Endothelial cell (in vitro differentiated cells): ENCODE measurements around the gene DIMT1. TPM values are rescaled to one million over a fixed set of nuclear protein-coding genes. Genes with fewer than 3 reads are reported as not detected.

Experiments used
- DNase-seq: peaks from one replicate; pipeline ENCODE4 v3.0.0; 2021; ENCODE audit warnings: low spot score
- H3K27ac Mint-ChIP-seq: one replicate; pipeline ENCODE4 v1.8.0; 2021; ENCODE audit warnings: mixed read lengths, inconsistent platforms; ENCODE audit not compliant: unreplicated experiment
- H3K27me3 Mint-ChIP-seq: one replicate; pipeline ENCODE4 v1.8.0; 2021; ENCODE audit warnings: mild to moderate bottlenecking, moderate library complexity, mixed read lengths, inconsistent platforms; ENCODE audit not compliant: unreplicated experiment
- H3K36me3 Mint-ChIP-seq: one replicate; pipeline ENCODE4 v1.8.0; 2021; ENCODE audit warnings: mild to moderate bottlenecking, low read depth, mixed read lengths, inconsistent platforms; ENCODE audit not compliant: unreplicated experiment
- H3K4me1 Mint-ChIP-seq: one replicate; pipeline ENCODE4 v1.8.0; 2021; ENCODE audit warnings: mild to moderate bottlenecking, mixed read lengths, inconsistent platforms; ENCODE audit not compliant: unreplicated experiment
- H3K4me3 Mint-ChIP-seq: one replicate; pipeline ENCODE4 v1.8.0; 2021; ENCODE audit warnings: mild to moderate bottlenecking, mixed read lengths, inconsistent platforms; ENCODE audit not compliant: unreplicated experiment
- H3K9me3 Mint-ChIP-seq: one replicate; pipeline ENCODE4 v1.8.0; 2021; ENCODE audit warnings: mixed read lengths, inconsistent platforms; ENCODE audit not compliant: unreplicated experiment
- total RNA-seq: library from RNA; stranded (reverse); fragmentation: NEBNext Ultra II Directional; extraction: Animal tissue kit (Norgen Biotek cat#: 25700); gene quantifications from one replicate; pipeline ENCODE4 v1.2.1, GENCODE V29; 2021; ENCODE audit not compliant: unreplicated experiment
- TF ChIP-seq, protein P1 (sequence below): fragments of 200-600 bp; sonication (generic); IDR thresholded peaks from one replicate; pipeline ENCODE4 v1.5.0; 2021; ENCODE audit warnings: antibody characterized with exemption; ENCODE audit not compliant: unreplicated experiment

DIMT1 gene
- total RNA-seq, 1 donor from 2014 or later, result 23.2 TPM

DNA sequence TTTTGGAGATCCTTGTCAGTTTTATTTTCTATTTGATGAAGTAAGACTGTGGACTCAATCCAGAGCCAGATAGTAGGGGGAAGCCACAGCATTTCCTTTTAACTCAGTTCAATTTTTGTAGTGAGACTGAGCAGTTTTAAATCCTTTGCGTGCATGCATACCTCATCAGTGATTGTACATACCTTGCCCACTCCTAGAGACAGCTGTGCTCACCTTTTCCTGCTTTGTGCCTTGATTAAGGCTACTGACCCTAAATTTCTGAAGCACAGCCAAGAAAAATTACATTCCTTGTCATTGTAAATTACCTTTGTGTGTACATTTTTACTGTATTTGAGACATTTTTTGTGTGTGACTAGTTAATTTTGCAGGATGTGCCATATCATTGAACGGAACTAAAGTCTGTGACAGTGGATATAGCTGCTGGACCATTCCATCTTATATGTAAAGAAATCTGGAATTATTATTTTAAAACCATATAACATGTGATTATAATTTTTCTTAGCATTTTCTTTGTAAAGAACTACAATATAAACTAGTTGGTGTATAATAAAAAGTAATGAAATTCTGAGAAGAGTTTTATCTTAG is 17.8 kb downstream of the DIMT1 start:
- Mint-ChIP-seq H3K27ac (no peak overlapping the region), H3K36me3 (peaks cover 14% of the 10 kb centered on the region), H3K9me3 (no peaks in the 10 kb centered on the region), H3K27me3 (no peaks in the 10 kb centered on the region), H3K4me1 (no peaks in the 10 kb centered on the region), H3K4me3 (no peak overlapping the region)
- TF ChIP-seq, protein P1, sequence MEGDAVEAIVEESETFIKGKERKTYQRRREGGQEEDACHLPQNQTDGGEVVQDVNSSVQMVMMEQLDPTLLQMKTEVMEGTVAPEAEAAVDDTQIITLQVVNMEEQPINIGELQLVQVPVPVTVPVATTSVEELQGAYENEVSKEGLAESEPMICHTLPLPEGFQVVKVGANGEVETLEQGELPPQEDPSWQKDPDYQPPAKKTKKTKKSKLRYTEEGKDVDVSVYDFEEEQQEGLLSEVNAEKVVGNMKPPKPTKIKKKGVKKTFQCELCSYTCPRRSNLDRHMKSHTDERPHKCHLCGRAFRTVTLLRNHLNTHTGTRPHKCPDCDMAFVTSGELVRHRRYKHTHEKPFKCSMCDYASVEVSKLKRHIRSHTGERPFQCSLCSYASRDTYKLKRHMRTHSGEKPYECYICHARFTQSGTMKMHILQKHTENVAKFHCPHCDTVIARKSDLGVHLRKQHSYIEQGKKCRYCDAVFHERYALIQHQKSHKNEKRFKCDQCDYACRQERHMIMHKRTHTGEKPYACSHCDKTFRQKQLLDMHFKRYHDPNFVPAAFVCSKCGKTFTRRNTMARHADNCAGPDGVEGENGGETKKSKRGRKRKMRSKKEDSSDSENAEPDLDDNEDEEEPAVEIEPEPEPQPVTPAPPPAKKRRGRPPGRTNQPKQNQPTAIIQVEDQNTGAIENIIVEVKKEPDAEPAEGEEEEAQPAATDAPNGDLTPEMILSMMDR, result no peak
- no peak for DNase-seq

DNA sequence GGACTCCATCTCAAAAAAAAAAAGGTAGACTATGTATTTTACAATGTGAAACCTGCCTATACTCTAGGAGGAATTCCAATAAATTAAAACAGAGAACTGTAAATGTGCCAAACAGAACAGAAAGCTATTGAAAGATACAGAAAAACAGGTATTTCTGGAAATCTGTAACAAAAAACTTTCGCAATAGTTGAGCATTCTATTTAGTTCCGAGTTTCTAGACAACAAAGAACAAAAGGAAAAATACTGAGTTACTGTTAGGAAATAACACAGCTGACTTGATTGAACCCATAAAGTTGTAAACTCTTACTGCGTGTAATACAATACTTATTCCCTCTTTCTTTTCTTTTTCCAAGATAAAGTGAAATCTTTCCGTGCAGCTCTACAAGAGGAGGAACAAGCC is 18.6 kb downstream of the DIMT1 start:
- TF ChIP-seq, protein P1, result no peak
- DNase-seq, result no peak
- Mint-ChIP-seq H3K27me3 (no peaks in the 10 kb centered on the region), H3K9me3 (no peaks in the 10 kb centered on the region), H3K36me3 (peaks cover 14% of the 10 kb centered on the region), H3K4me3 (no peak overlapping the region), H3K4me1 (no peaks in the 10 kb centered on the region), H3K27ac (no peak overlapping the region)

DNA sequence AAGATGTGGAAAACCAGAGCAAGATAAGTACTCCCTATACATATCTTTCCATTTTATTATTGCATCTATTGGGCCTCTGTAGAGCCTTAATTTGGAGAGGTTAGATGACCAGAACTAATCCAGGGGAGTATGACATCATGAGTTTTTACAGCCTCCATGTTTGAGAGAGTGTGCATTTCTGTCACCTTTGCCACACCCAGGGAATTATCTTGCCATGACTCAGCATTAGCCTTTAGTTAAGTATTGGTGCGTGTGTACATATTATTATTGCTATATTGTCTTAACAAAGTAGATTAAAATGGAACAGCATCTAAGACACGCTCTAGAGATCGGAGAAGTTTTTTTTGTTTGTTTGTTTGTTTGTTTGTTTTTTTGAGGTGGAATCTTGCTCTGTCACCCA is 27.6 kb downstream of the DIMT1 start:
- H3K4me1 Mint-ChIP-seq, result no peaks in the 10 kb centered on the region
- H3K36me3 Mint-ChIP-seq, result peaks cover 26% of the 10 kb centered on the region
- H3K9me3 Mint-ChIP-seq, result no peaks in the 10 kb centered on the region
- no peak overlapping the region for H3K27ac Mint-ChIP-seq
- no peaks in the 10 kb centered on the region for H3K27me3 Mint-ChIP-seq
- H3K4me3 Mint-ChIP-seq, result no peak overlapping the region
- DNase-seq, result no peak
- TF ChIP-seq, protein P1, result no peak

DNA sequence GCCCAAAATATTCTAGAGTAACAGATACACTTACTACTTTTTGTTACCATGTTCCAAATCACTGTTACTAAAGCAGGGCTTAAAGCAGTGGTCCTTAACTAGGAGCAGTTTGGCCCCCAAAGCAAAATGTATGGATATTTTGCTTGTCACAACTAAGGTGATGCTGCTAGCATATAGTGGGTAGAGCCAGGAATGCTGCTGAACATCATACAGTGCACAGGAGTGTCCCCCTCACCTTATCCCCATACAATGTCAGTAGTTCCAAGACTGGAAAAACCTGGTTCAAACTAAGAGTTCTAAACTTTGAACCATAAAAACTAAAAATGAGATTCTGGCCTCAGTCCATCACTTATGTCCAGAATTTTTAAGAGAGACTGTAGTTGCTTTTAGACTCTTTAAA is 28.1 kb downstream of the DIMT1 start:
- no peak for DNase-seq
- Mint-ChIP-seq H3K27ac (no peak overlapping the region), H3K36me3 (peaks cover 23% of the 10 kb centered on the region), H3K4me1 (no peaks in the 10 kb centered on the region), H3K4me3 (no peak overlapping the region), H3K9me3 (no peaks in the 10 kb centered on the region), H3K27me3 (no peaks in the 10 kb centered on the region)
- TF ChIP-seq, protein P1, result no peak

- H3K36me3 Mint-ChIP-seq, result peaks cover 16% of the 10 kb centered on the region
- no peak overlapping the region for H3K27ac Mint-ChIP-seq
Measured at GRCh38 chr5:62374090-62374489, 29.6 kb downstream of the DIMT1 start.

More at GRCh38 chr5:62374090-62374489, 29.6 kb downstream of the DIMT1 start:
- DNase-seq, result no peak
- Mint-ChIP-seq H3K27me3 (no peaks in the 10 kb centered on the region), H3K9me3 (no peaks in the 10 kb centered on the region), H3K4me3 (no peak overlapping the region), H3K4me1 (no peaks in the 10 kb centered on the region)
- TF ChIP-seq, protein P1, result no peak
